HCT116 (cell line): ENCODE results near the gene HPN. TPM values are rescaled to one million over a fixed set of nuclear protein-coding genes. Genes with fewer than 3 reads are reported as not detected.
"Not testable (repeated sequence)": the region's sequence is repeated elsewhere in the genome, so short reads cannot be mapped to it uniquely, and the experiment has no call there.

Experiments used
- ATAC-seq: fragments of 200-7000 bp; cut with Tn5 transposase; 2 replicates; pipeline ENCODE4 v1.9.1; 2020; ENCODE audit warnings: mild to moderate bottlenecking, moderate library complexity
- BruUV-seq: library from RNA; stranded (reverse); fragments of 400-500 nt; replicated peaks from 2 replicates; lab custom pipeline; 2021; lab: Mats Ljungman, UMichigan
- CTCF ChIA-PET: fragments of 300-600 bp; sonication (Branson Sonifier 250); formaldehyde crosslinking; loops from one replicate; lab custom pipeline; 2021; ENCODE audit warnings: antibody characterized with exemption; lab: Charles Lee
- POLR2A ChIA-PET: fragments of 300-600, 350-600 bp; sonication (Branson Sonifier 250); formaldehyde crosslinking; loops from one replicate; lab custom pipeline; 2021; ENCODE audit warnings: antibody characterized with exemption; lab: Charles Lee
- RAD21 ChIA-PET, 2 experiments: fragments of 300-600 bp; sonication (Branson Sonifier 250); formaldehyde crosslinking; loops; one replicate each; lab custom pipeline; 2023; ENCODE audit warnings: low total read pairs in 2 of 2; ENCODE audit not compliant: uncharacterized antibody in 2 of 2, unreplicated experiment in 2 of 2, low non-redundant PET in 1 of 2; lab: Charles Lee
- DNase-seq: peaks from one replicate; pipeline ENCODE4 v3.0.0-alpha.2; 2010; ENCODE audit warnings: low read depth, low spot score
- H2AFZ ChIP-seq: fragments of 200-600 bp; shearing (Covaris generic), sonication (generic); 2 replicates; pipeline ENCODE4 v1.6.1; 2017; ENCODE audit warnings: low read depth, mixed run types, mixed read lengths, antibody characterized with exemption, low read length; ENCODE audit not compliant: poor library complexity, severe bottlenecking
- H3K27ac ChIP-seq: 2 replicates; pipeline ENCODE4 v1.5.1; 2012; ENCODE audit warnings: low read depth, low read length
- H3K27me3 ChIP-seq: fragments of 200-600 bp; sonication (generic); 2 replicates; pipeline ENCODE4 v1.6.1; 2016; ENCODE audit warnings: mixed run types, low read length, mixed read lengths; ENCODE audit not compliant: insufficient read depth
- H3K36me3 ChIP-seq, 2 experiments: fragments of 200-500 bp in 1 of 2; fragments of 200-600 bp in 1 of 2; sonication (Bioruptor generic) in 1 of 2; sonication (generic) in 1 of 2; 2 replicates each; pipeline versions ENCODE4 v1.5.1 to v1.6.1; 2014 to 2016; ENCODE audit warnings: low read length in 2 of 2, inconsistent platforms in 1 of 2, mixed read lengths in 1 of 2, mixed run types in 1 of 2; ENCODE audit not compliant: insufficient read depth in 2 of 2, control insufficient read depth in 1 of 2
- H3K4me1 ChIP-seq, 2 experiments: fragments of 200-600 bp in 1 of 2; sonication (generic) in 1 of 2; 2 replicates each; pipeline versions ENCODE4 v1.5.1 to v1.6.1; 2012 to 2017; ENCODE audit warnings: low read length in 2 of 2, inconsistent platforms in 1 of 2, mild to moderate bottlenecking in 1 of 2, mixed read lengths in 1 of 2, mixed run types in 1 of 2, moderate library complexity in 1 of 2; ENCODE audit not compliant: insufficient read depth in 2 of 2, control insufficient read depth in 1 of 2
- H3K4me2 ChIP-seq: fragments of 200-600 bp; sonication (generic); 2 replicates; pipeline ENCODE4 v1.6.1; 2017; ENCODE audit warnings: mixed run types, low read length, mixed read lengths
- H3K4me3 ChIP-seq, 2 experiments: fragments of 200-600 bp in 1 of 2; sonication (generic) in 1 of 2; replicated peaks in 1 of 2; 2 replicates each; pipeline ENCODE4 v1.5.1; 2011 to 2016; ENCODE audit warnings: low read length in 2 of 2, control low read depth in 1 of 2, low read depth in 1 of 2, mild to moderate bottlenecking in 1 of 2, mixed read lengths in 1 of 2, mixed run types in 1 of 2
- H3K79me2 ChIP-seq: fragments of 200-600 bp; sonication (generic); 2 replicates; pipeline ENCODE4 v1.6.1; 2017; ENCODE audit warnings: mild to moderate bottlenecking, mixed run types, low read length, moderate library complexity, mixed read lengths; ENCODE audit not compliant: insufficient read depth
- H3K9ac ChIP-seq: fragments of 200-600 bp; sonication (generic); 2 replicates; pipeline ENCODE4 v1.6.1; 2016; ENCODE audit warnings: low read length, mixed read lengths
- H3K9me2 ChIP-seq: fragments of 200-600 bp; sonication (generic), shearing (Covaris generic); 2 replicates; pipeline ENCODE4 v1.6.1; 2017; ENCODE audit warnings: mixed run types, mild to moderate bottlenecking, moderate library complexity; ENCODE audit not compliant: insufficient read depth
- H3K9me3 ChIP-seq, 2 experiments: fragments of 200-500 bp in 1 of 2; fragments of 200-600 bp in 1 of 2; sonication (Bioruptor generic) in 1 of 2; sonication (generic) in 1 of 2; 2 replicates each; pipeline ENCODE4 v1.6.1; 2014 to 2017; ENCODE audit warnings: low read length in 2 of 2, mixed read lengths in 2 of 2, inconsistent platforms in 1 of 2, low read depth in 1 of 2, mild to moderate bottlenecking in 1 of 2, mixed run types in 1 of 2, moderate library complexity in 1 of 2; ENCODE audit not compliant: control insufficient read depth in 1 of 2, insufficient read depth in 1 of 2
- H4K20me1 ChIP-seq: fragments of 200-600 bp; sonication (generic), shearing (Covaris generic); 2 replicates; pipeline ENCODE4 v1.6.1; 2017; ENCODE audit warnings: mixed run types, mild to moderate bottlenecking, moderate library complexity; ENCODE audit not compliant: insufficient read depth
- EGR1 ChIP-seq: IDR thresholded peaks from 2 replicates; pipeline ENCODE4 v1.6.1; 2012; ENCODE audit warnings: low read depth
- EZH2phosphoT487 ChIP-seq: fragments of 200-600 bp; IDR thresholded peaks from 2 replicates; pipeline ENCODE4 v1.6.1; 2018; ENCODE audit warnings: antibody characterized with exemption, borderline replicate concordance
- FOSL1 ChIP-seq: IDR thresholded peaks from 2 replicates; pipeline ENCODE4 v1.6.1; 2012; ENCODE audit warnings: low read depth
- JUND ChIP-seq: IDR thresholded peaks from 2 replicates; pipeline ENCODE4 v1.6.1; 2012
- POLR2AphosphoS5 ChIP-seq: IDR thresholded peaks from 2 replicates; pipeline ENCODE4 v1.6.1; 2011; ENCODE audit warnings: mild to moderate bottlenecking, low read depth, low read length, moderate library complexity
- SP1 ChIP-seq: IDR thresholded peaks from 2 replicates; pipeline ENCODE4 v1.6.1; 2012; ENCODE audit warnings: low read depth
- SRF ChIP-seq: IDR thresholded peaks from 2 replicates; pipeline ENCODE4 v1.6.1; 2012; ENCODE audit warnings: low read depth
- intact Hi-C: fragments of 100-400 bp; cut with micrococcal nuclease; formaldehyde crosslinking; loops from 2 replicates; pipeline ENCODE4 v1.10.0; 2022
- total RNA-seq: library from RNA; stranded (reverse); gene quantifications from one replicate; pipeline ENCODE4 v1.2.1, GENCODE V29; 2021; ENCODE audit not compliant: unreplicated experiment
- TF ChIP-seq, protein P1 (sequence below): IDR thresholded peaks from 2 replicates; pipeline ENCODE4 v1.6.1; 2011; ENCODE audit warnings: mild to moderate bottlenecking, low read length, moderate library complexity; ENCODE audit not compliant: insufficient replicate concordance; ENCODE audit errors: extremely low read depth
- TF ChIP-seq, protein P2 (sequence below): IDR thresholded peaks from 2 replicates; pipeline ENCODE4 v1.6.1; 2012
- TF ChIP-seq, protein P3 (sequence below), 3 experiments: fragments of 200-600 bp in 1 of 3; sonication (generic) in 1 of 3; IDR thresholded peaks in 2 of 3; conservative IDR thresholded peaks in 1 of 3; 2 replicates each; pipeline ENCODE4 v1.5.1; 2012 to 2017; ENCODE audit warnings: low read depth in 2 of 3, low read length in 2 of 3, antibody characterized with exemption in 1 of 3, borderline replicate concordance in 1 of 3, control low read depth in 1 of 3, mild to moderate bottlenecking in 1 of 3, mixed read lengths in 1 of 3, mixed run types in 1 of 3, moderate library complexity in 1 of 3; ENCODE audit not compliant: insufficient read depth in 1 of 3

HPN gene
- total RNA-seq, 1 experiment from 2014 or later = 0.32 TPM

DNA sequence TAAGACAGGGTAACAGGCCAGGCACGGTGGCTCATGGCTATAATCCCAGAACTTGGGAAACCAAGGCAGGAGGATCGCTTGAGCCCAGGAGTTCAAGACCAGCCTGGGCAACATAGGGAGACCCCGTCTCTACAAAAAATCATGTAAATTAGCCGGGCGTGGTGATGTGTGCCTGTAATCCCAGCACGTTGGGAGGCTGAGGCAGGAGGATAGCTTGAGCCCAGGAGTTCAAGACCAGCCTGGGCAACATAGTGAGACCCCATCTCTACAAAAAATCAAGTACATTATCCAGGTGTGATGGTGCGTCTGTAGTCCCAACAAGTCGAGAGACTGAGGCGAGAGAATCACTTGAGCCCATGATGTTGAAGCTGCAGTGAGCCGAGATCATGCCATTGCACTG is 62.1 kb downstream of the HPN start:
- intact Hi-C loops, H3K9me2 ChIP-seq, H3K36me3 ChIP-seq, H3K9ac ChIP-seq, BruUV-seq, RAD21 ChIA-PET, ATAC-seq, H3K27ac ChIP-seq, DNase-seq, H3K27me3 ChIP-seq, H3K4me3 ChIP-seq, H2AFZ ChIP-seq, H4K20me1 ChIP-seq, H3K79me2 ChIP-seq, POLR2A ChIA-PET, CTCF ChIA-PET, H3K4me2 ChIP-seq: not testable (repeated sequence)
- peaks cover 0 to 11% of the 10 kb centered on the region in 2 experiments; a peak in 1 of 4 replicates for H3K9me3 ChIP-seq
- peaks cover 8 to 16% of the 10 kb centered on the region in 2 experiments for H3K4me1 ChIP-seq

DNA sequence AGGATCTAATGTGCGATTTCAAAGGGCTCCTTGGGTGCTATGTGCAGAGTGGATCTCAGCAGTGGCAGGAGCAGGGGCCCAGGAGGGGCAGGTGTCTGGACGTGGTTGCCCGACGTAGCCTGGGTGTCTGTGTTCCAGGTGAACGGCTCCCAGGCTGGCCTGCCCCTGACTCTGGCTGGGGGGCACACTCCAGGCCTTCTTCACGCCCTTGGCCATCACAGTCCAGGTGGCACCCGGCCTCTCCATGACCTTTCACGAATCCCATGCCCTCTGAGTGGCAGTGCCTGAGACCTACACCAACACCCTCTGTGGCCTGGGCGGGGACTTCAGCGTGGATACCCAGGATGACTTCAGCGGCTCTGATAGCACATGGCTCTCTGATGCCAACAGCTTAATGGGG is 62.8 kb downstream of the HPN start:
- H3K79me2 ChIP-seq = no peaks in the 10 kb centered on the region
- H3K4me1 ChIP-seq = peaks cover 11 to 23% of the 10 kb centered on the region in 2 experiments
- no TSS peak for BruUV-seq
- no peaks in the 10 kb centered on the region for H3K27me3 ChIP-seq
- no peak overlapping the region for H3K4me3 ChIP-seq
- no peak overlapping the region for H3K4me2 ChIP-seq
- ATAC-seq (no peak), DNase-seq (no peak)
- H3K9me3 ChIP-seq = peaks cover 0 to 11% of the 10 kb centered on the region in 2 experiments; a peak in 1 of 4 replicates
- CTCF ChIA-PET = no interaction called here
- H3K36me3 ChIP-seq = no peaks in the 10 kb centered on the region
- H3K27ac ChIP-seq = no peak overlapping the region
- POLR2A ChIA-PET = no interaction called here
- no peak overlapping the region for H2AFZ ChIP-seq
- TF ChIP-seq, protein P1, sequence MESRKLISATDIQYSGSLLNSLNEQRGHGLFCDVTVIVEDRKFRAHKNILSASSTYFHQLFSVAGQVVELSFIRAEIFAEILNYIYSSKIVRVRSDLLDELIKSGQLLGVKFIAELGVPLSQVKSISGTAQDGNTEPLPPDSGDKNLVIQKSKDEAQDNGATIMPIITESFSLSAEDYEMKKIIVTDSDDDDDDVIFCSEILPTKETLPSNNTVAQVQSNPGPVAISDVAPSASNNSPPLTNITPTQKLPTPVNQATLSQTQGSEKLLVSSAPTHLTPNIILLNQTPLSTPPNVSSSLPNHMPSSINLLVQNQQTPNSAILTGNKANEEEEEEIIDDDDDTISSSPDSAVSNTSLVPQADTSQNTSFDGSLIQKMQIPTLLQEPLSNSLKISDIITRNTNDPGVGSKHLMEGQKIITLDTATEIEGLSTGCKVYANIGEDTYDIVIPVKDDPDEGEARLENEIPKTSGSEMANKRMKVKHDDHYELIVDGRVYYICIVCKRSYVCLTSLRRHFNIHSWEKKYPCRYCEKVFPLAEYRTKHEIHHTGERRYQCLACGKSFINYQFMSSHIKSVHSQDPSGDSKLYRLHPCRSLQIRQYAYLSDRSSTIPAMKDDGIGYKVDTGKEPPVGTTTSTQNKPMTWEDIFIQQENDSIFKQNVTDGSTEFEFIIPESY = no peak
- TF ChIP-seq JUND (no peak), SP1 (no peak), POLR2AphosphoS5 (no peak), SRF (no peak), EGR1 (no peak), FOSL1 (no peak), EZH2phosphoT487 (no peak)
- TF ChIP-seq, protein P2, sequence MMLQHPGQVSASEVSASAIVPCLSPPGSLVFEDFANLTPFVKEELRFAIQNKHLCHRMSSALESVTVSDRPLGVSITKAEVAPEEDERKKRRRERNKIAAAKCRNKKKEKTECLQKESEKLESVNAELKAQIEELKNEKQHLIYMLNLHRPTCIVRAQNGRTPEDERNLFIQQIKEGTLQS = no peak
- TF ChIP-seq, protein P3, sequence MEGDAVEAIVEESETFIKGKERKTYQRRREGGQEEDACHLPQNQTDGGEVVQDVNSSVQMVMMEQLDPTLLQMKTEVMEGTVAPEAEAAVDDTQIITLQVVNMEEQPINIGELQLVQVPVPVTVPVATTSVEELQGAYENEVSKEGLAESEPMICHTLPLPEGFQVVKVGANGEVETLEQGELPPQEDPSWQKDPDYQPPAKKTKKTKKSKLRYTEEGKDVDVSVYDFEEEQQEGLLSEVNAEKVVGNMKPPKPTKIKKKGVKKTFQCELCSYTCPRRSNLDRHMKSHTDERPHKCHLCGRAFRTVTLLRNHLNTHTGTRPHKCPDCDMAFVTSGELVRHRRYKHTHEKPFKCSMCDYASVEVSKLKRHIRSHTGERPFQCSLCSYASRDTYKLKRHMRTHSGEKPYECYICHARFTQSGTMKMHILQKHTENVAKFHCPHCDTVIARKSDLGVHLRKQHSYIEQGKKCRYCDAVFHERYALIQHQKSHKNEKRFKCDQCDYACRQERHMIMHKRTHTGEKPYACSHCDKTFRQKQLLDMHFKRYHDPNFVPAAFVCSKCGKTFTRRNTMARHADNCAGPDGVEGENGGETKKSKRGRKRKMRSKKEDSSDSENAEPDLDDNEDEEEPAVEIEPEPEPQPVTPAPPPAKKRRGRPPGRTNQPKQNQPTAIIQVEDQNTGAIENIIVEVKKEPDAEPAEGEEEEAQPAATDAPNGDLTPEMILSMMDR (IDR thresholded peaks at IDR 0.05 in 2 of 3, conservative IDR thresholded peaks at IDR 0.05 in 1 of 3; ENCODE audit: borderline replicate concordance in 1 of 3, insufficient read depth in 1 of 3, low read depth in 2 of 3, low read length in 2 of 3) = no peak
- TF ChIP-seq, all 23 proteins: peak for 0
- no peak overlapping the region for H3K9ac ChIP-seq
- H3K9me2 ChIP-seq = no peaks in the 10 kb centered on the region
- no peaks in the 10 kb centered on the region for H4K20me1 ChIP-seq
- RAD21 ChIA-PET = no interaction called here
- intact Hi-C loops = no loop called here
